Brain microvascular endothelial cell (primary cell): ENCODE data around the gene ZNF581.
A peak's percentile ranks its signal among the peaks of the same experiment; 100 is the strongest.

Source experiments
- DNase-seq: peaks from one replicate; pipeline ENCODE4 v3.0.0-alpha.2; 2020
- H3K27ac ChIP-seq: fragments of 250-450 bp; sonication (Bioruptor Pico); 2 replicates; pipeline ENCODE4 v1.5.1; 2020; ENCODE audit warnings: mild to moderate bottlenecking, moderate library complexity
- H3K27me3 ChIP-seq: fragments of 250-450 bp; sonication (Bioruptor Pico); replicated peaks from 2 replicates; pipeline ENCODE4 v1.5.1; 2020; ENCODE audit warnings: mild to moderate bottlenecking
- H3K36me3 ChIP-seq: fragments of 250-450 bp; sonication (Bioruptor Pico); replicated peaks from 2 replicates; pipeline ENCODE4 v1.5.1; 2020; ENCODE audit warnings: mild to moderate bottlenecking
- H3K4me3 ChIP-seq: 2 replicates; pipeline ENCODE4 v1.5.1; 2011; ENCODE audit warnings: low read depth, mild to moderate bottlenecking, control low read depth, low read length, moderate library complexity
- CTCF ChIP-seq: IDR thresholded peaks from 2 replicates; pipeline ENCODE4 v1.5.1; 2011; ENCODE audit warnings: low read depth, mild to moderate bottlenecking, moderate library complexity, low read length, control low read depth, inconsistent platforms; ENCODE audit errors: missing control alignments
- in situ Hi-C: cut with HindIII; loops from 2 replicates; pipeline ENCODE4 v1.10.0; 2017; ENCODE audit warnings: low sequenced_read_pairs, low pct_ligation_motif_present

ZNF581 gene

GRCh38 chr19:55650126-55650557 lies 6.7 kb downstream of the ZNF581 start:
- in situ Hi-C loops: no loop called here
- Histone ChIP-seq H3K27ac (no peak overlapping the region), H3K27me3 (no peaks in the 10 kb centered on the region), H3K4me3 (no peak overlapping the region), H3K36me3 (peaks cover 4% of the 10 kb centered on the region)
- TF ChIP-seq CTCF: no peak
- no peak for DNase-seq

DNA sequence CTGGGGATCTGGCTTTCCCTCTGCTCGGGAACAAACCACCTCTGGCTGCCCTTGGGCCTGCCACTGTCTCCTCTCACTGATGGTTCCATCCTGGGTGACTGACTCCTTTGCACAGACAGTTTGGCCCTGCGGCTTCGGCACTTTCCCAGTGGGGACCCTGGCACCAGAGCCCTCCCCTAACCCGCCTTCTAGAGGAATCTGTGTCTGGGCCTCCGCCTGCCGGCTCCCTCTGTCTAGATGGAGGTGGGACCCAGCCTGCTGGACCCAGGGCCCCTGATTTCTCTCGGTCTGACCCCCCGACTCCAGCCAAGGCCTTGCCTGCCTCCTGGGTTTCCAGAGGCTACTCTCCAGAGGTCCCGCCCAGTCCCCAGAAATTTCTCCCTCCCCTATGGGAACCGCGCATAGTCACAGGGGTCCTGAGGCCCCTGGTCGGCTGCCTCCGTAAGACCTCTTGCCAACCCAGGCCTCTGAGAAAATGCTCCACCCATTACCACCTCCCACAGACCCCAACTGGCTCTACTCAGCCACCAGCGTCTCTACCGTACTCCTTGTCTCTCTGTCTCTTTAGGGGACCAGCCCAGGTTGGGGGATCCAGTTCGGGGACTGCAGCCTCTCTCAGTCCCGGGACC lies 7.3 kb downstream of the ZNF581 start:
- TF ChIP-seq CTCF: no peak
- Histone ChIP-seq H3K27ac (no peak overlapping the region), H3K4me3 (no peak overlapping the region), H3K27me3 (no peaks in the 10 kb centered on the region), H3K36me3 (no peaks in the 10 kb centered on the region)
- in situ Hi-C loops: no loop called here
- no peak for DNase-seq

GRCh38 chr19:55651236-55651635 lies 7.8 kb downstream of the ZNF581 start:
- DNase-seq: no peak
- in situ Hi-C loops: no loop called here
- Histone ChIP-seq H3K4me3 (no peak overlapping the region), H3K27me3 (no peaks in the 10 kb centered on the region), H3K27ac (no peak overlapping the region), H3K36me3 (no peaks in the 10 kb centered on the region)
- no peak for TF ChIP-seq CTCF

- H3K4me3 ChIP-seq: no peak overlapping the region
- in situ Hi-C loops: no loop called here
- no peaks in the 10 kb centered on the region for H3K36me3 ChIP-seq
- no peak overlapping the region for H3K27ac ChIP-seq
- H3K27me3 ChIP-seq: no peaks in the 10 kb centered on the region
- TF ChIP-seq CTCF: no peak
- no peak for DNase-seq
These were observed 9.1 kb downstream of the ZNF581 start for GRCh38 chr19:55652311-55653128.

DNA sequence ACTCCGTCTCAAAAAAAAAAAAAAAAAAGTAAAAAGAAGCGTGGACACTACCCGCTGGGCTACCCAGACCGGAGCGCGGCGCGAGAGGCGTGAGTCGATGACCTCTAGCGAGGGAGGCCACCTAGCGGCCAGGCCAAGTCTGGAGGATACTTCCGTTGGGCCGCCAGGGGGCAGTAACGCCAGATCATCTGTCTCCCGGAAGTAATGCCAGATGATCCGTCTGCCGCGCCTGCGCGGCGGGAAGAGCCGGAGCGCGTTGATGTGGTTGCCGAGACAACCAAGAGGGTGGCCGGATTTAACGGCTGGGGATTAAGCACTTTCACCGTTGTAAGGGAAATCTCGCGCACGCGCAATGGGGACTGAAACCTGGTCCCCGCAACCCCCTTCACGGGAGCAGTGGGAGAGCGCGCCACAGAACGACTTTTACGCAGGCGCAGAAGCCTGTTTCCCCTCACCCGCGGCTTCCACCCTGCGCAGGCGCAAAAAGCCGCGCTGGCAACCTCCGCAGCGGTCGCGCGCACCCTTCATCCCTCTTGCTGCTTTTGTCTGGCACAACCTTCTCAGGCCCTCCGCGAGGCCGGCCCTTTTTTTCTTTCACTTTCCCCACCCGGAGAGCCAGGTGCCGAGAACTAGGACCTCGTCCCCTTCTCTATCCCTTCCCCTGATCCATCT lies 10.3 kb downstream of the ZNF581 start:
- H3K36me3 ChIP-seq: no peaks in the 10 kb centered on the region
- peak overlapping the region; percentile 98 for H3K27ac ChIP-seq
- peak overlapping the region; percentile 81 for H3K4me3 ChIP-seq
- peak; percentile 100 for TF ChIP-seq CTCF
- peak; percentile 98 for DNase-seq
- in situ Hi-C loops: no loop called here
- H3K27me3 ChIP-seq: no peaks in the 10 kb centered on the region
